GM21526 (cell line): ENCODE results near the gene CXCR5.

ENCODE experiments used
- ATAC-seq: cut with Tn5 transposase; IDR thresholded peaks from one replicate; pipeline ENCODE4 v1.9.1; 2021; ENCODE audit warnings: moderate library complexity; ENCODE audit not compliant: unreplicated experiment, low FRiP score

CXCR5 gene

DNA sequence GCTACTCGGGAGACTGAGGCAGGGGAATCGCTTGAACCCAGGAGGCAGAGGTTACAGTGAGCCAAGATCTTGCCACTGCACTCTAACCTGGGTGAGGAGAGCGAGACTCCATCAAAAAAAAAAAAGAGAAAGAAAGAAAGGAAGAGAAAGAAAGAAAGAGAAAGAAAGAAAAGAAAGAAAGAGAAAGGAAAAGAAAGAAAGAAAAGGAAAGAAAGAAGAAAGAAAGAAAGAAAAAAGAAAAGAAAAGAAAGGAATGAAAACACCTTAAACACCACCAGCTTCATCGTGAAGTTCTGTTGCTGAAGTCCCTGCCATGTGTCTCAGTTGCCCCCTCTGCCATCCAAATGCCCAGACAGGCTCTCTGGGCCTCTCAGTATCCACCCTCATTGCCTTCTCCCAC lies 9.9 kb upstream of the CXCR5 start:
- ATAC-seq, result no peak

DNA sequence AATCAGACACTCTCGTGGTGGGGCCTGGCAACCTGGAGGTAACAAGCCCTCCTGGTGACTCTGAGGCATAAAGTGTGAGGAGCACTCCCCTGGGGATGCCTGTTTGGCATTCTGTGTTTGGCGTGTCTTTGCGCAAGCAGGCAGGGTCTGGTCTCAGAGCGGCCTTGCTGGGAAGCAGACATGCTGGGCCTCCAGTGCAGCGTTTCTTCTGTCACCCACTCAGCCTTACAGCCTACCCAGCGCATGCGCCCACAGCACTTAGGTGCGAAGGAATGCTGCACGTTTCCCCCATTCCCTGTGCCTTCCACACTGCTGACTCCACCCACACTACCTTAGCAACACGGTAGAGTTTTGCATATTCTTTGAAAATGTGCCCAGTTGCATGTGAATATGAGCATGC lies 7.4 kb upstream of the CXCR5 start:
- no peak for ATAC-seq

DNA sequence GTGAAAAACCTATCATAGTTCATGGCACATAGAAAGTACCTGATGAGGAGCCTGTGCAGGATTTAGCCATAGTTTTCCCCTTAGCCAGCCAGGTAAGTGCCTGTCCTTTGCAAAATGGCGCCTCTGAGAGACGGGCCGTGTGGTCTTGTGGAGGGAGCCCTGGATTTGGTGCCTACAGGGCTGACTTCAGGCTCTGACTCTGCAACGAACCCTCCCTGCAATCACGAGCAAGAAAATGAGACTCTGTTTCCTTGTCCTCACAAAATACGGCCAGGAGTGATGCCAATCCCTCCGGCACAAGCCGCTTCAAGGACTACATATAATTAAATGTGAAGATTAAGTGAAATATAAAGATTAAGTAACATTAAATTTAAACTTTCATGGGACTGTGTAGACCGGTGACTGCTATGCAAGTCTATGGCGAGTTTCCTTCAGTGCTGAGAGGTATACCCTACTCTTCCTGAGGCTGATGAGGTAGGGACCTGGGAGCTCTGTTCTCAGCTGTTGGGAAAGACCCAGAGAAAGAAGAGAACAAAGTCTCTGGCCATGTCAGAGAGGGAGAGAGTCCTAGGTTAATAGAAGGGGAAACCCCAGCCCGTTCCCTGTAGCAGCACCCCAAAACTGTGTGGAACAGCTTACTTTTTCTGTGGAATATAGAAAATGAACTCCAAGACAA lies 6.1 kb upstream of the CXCR5 start:
- ATAC-seq, result no peak

GRCh38 chr11:118878163-118878563 lies 5.5 kb upstream of the CXCR5 start:
- ATAC-seq, result no peak

GRCh38 chr11:118881228-118881627 lies 2.5 kb upstream of the CXCR5 start:
- no peak for ATAC-seq

- ATAC-seq, result no peak
Observed at GRCh38 chr11:118882491-118882890, 1.2 kb upstream of the CXCR5 start.

DNA sequence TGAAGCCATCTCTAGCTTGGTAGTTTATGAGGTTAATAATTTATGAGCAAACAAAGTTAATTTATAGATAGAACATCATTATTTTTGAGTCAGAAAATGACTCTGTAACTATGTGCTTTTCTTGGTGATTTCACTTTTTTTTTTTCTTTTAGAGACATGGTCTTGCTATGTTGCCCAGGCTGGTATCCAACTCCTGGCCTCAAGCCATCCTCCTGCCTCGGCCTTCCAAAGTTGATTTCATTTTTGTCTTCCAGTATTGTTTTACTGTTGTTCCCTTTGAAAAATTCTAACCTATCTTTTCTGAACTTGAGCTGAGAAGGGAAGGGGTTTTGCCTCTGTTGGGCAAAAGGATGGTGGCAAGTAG lies 706 bp upstream of the CXCR5 start:
- ATAC-seq, result no peak

DNA sequence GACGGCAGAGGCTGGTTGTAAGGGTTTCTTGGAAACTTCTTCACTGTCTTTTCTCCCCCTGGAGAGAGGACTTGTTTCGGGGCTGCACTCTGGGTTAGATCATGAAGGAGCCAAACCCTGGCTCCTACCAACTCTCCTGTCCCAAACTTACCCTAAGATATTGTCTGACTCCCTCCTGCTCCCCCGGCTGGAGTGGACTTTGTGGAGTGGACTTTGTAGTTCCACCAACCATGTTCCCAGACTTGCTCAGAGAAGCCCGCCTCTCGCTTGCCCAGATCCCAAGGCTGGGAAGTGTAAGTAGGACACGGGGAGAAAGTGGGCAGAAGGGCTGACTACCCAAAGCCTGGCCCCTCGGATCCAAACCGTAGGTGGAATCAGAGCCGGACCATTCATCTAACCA lies 1.2 kb downstream of the CXCR5 start:
- no peak for ATAC-seq

GRCh38 chr11:118885319-118885718 lies 1.6 kb downstream of the CXCR5 start:
- no peak for ATAC-seq

DNA sequence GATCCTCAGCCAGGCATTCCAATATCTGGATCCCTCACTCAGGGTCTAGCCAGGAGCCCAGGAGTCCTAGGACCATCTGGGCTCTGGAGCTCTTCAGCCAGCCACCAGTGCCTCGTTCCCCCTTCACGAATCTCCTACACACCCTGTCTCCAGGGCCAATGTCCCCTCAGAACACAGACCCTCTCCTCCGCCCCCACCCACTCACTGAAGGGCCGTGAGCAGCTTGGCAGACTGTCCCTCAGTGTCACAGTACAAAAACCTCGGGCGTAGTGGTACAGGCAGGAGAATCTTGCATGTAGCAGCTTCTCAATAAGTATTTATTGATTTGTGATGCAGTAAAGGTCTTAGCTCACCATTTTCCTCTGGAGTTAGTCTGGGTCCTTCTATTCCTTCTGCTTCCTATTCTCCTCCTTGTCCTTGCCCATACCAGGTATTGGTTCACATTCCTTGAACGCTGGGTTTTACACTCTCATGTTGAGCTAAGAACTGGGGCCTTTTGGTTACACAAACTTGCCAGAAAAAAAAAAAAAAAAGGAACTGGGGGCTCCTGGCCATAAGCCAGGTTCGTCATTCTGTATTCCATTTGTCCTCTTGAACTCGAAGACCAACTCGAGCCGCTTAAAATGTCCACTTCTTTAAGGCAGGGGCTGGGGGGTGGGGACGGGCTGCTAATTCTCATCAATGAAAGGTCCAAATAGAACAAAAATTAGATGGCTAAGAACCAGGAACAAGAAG lies 2.3 kb downstream of the CXCR5 start:
- ATAC-seq, result no peak

DNA sequence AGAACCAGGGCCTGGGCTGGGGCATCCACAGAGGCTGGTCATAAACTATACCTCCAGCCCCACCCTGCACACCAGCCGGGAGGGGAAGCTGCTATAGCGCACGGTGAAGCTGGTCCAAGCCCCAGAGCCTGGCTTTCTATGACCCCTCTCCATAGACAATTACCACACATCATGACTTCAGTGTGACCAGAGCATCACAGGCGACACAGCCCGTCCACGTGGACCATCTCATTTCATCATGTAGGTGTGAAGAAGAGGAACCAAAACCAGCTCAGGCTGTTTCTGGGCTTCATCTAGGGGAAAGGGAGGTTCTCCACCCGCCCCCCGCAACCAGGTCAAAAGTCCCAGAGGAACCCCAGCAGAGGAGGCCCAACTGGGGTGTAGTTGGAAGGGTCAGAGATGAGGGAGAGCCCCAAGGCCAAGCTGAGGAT lies 3.0 kb downstream of the CXCR5 start:
- ATAC-seq, result no peak

- ATAC-seq, result no peak
Observed at GRCh38 chr11:118887206-118887605, 3.5 kb downstream of the CXCR5 start.

GRCh38 chr11:118888398-118888797 lies 4.7 kb downstream of the CXCR5 start:
- no peak for ATAC-seq

DNA sequence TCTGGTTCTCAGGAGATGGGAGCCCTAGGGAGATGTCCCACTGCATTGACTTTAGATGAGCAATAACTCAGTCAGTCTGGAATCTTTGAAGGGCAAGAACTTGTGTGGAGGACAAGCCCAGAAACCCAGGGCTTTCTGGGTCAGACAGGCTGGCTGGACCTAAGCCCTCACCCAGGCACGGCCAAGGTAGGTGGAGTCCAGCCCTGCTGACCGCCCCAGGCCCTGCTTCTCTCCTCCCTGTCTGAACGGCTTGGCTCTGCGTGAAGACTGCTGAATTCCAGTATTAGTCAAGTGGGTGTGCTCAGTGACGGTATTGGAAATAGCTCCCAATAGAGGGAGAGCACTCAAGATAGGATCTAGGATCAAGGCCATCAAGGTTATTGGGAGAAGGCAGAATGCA lies 6.1 kb downstream of the CXCR5 start:
- no peak for ATAC-seq

- ATAC-seq, result no peak
Observed at GRCh38 chr11:118892514-118892913, 8.8 kb downstream of the CXCR5 start.

DNA sequence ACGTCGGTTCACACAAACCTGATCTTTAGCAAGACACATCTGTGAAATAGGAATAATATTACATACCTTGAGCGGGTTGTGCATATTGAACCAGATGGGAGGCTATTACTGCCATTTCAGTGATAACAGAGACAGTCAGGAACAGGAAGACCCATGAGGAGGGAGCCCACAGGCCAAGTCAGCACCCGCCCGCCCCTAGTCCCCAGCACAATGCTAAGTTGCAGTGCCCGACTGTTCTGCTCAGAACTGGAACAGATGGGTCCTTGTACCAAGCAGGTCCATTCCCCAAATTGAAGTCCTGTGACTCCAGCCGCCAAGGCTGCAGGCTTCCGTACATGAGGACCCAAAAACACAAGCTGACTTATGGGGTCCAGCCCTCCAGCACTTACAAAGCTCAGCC lies 9.3 kb downstream of the CXCR5 start:
- no peak for ATAC-seq

DNA sequence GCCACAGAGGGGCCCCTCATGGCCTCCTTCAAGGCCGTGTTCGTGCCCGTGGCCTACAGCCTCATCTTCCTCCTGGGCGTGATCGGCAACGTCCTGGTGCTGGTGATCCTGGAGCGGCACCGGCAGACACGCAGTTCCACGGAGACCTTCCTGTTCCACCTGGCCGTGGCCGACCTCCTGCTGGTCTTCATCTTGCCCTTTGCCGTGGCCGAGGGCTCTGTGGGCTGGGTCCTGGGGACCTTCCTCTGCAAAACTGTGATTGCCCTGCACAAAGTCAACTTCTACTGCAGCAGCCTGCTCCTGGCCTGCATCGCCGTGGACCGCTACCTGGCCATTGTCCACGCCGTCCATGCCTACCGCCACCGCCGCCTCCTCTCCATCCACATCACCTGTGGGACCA lies 10.0 kb downstream of the CXCR5 start:
- ATAC-seq, result no peak

- ATAC-seq, result no peak
Observed at GRCh38 chr11:118894192-118894591, 10.5 kb downstream of the CXCR5 start.

DNA sequence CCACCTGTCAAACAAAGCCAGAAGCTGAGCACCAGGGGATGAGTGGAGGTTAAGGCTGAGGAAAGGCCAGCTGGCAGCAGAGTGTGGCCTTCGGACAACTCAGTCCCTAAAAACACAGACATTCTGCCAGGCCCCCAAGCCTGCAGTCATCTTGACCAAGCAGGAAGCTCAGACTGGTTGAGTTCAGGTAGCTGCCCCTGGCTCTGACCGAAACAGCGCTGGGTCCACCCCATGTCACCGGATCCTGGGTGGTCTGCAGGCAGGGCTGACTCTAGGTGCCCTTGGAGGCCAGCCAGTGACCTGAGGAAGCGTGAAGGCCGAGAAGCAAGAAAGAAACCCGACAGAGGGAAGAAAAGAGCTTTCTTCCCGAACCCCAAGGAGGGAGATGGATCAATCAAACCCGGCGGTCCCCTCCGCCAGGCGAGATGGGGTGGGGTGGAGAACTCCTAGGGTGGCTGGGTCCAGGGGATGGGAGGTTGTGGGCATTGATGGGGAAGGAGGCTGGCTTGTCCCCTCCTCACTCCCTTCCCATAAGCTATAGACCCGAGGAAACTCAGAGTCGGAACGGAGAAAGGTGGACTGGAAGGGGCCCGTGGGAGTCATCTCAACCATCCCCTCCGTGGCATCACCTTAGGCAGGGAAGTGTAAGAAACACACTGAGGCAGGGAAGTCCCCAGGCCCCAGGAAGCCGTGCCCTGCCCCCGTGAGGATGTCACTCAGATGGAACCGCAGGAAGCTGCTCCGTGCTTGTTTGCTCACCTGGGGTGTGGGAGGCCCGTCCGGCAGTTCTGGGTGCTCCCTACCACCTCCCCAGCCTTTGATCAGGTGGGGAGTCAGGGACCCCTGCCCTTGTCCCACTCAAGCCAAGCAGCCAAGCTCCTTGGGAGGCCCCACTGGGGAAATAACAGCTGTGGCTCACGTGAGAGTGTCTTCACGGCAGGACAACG lies 11.7 kb downstream of the CXCR5 start:
- no peak for ATAC-seq

DNA sequence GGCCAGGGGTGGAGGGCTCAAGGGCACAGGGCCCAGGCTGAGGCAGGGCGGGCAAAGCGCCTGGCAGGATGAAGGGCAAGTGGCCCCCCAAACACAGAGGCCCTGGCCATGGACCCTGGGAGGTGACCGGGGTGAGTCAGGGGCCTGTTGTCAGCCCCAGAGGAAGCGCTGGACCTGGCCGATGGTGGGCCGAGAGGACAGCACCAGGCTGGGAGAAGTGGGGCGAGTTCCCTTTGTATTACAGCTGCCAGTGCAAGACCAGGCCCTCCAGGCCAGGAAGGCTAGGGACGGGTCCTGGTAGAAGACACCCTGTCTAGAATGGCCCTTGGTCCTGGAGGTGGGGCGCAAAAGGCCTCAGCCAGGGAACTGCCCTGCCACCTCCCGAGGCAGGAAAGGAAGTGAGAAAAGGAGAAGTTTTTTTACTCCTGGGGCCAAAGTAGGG lies 12.8 kb downstream of the CXCR5 start:
- no peak for ATAC-seq

GRCh38 chr11:118896921-118897591 lies 13.4 kb downstream of the CXCR5 start:
- no peak for ATAC-seq
